NCI-H146 treated with DMSO at 0.1 percent for 48 hours (cell line): Measurements from ENCODE around the gene MLN.

Experiments
- DNase-seq: peaks from one replicate; lab custom pipeline; 2025; ENCODE audit not compliant: unreplicated experiment; lab: John Stamatoyannopoulos, UW

MLN gene

DNA sequence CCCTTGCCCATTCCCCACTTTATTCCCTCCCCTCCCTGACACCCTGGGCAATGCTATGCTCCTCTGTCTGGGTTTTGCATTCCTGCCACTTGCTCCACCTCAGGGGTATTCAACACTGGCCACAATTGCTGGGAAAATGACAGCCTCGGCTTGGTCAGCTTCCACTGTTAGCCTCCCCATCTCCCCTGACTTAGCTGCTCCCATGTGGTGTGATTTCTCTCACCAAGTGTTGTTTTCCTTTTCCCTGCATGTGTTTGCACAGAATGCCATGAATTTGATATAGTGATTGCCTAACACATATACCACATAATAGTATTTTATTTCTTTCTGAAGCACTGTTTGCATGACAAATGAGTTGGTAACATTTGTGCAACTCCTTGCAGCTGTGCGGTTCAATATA is 13.4 kb downstream of the MLN start:
- no peak for DNase-seq

DNA sequence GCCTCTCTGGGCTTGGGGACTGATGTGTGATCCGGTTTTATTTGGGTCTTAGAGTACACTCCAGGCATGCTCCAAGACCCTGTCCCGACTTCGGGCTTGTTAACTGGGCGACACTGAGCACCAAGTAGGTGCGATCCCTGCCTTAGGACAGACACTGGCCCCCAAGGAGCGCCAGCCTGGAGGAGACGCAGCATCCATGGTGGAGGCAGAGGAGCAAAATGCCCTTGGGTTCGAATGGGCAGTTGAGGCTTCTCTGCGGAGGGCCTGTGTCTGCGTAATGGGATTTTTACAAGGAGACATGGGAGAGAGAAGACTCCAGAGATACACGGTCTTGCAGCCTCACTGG is 14.3 kb downstream of the MLN start:
- no peak for DNase-seq

DNA sequence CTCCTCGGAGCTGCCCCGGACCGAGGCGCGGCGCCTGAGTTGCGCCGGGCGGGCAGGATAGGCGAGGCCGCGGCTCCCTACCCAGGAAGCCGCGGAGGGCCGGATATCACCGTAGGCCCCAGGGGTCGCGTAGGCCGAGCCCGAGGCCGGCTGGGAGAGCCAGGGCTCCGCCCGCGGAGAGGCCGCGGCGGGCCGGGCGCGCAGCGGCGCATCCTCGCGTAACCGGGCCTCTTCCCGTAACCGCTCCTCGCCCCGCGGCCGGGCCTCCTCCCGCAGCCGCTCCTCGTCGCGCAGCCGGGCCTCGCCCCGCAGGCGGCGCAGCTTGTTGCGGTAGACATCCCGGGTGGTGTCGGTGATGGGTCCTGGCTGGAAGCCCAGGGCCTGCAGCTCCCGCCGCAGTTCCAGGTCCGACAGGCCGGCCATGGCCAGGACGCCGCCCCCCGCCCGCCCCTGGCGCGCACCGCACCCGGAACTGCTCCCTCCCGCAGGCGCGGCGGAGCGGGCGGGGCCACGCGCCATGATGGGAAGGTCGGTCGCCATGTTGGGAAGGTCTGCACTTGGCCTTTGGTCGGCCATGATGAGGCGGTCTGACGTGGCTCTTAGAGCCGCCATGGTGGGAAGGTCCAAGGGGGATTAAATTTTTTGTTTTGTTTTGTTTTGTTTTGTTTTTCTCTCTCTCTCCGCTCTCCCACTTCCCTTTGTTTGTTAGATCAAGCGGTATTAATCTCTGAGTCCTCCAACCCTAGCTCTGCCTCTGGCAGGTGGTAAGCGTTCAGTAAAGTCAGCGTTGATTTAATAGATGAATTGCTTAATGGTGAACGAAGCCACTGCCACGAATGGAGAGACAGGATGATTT is 14.9 kb downstream of the MLN start, which contains the start of gene LEMD2:
Gene LEMD2 (minus strand): TSS at position 437 of the 856 bp plus-strand sequence. CDS start 14 bp downstream, at position 423.
- peak; percentile 82 for DNase-seq

DNA sequence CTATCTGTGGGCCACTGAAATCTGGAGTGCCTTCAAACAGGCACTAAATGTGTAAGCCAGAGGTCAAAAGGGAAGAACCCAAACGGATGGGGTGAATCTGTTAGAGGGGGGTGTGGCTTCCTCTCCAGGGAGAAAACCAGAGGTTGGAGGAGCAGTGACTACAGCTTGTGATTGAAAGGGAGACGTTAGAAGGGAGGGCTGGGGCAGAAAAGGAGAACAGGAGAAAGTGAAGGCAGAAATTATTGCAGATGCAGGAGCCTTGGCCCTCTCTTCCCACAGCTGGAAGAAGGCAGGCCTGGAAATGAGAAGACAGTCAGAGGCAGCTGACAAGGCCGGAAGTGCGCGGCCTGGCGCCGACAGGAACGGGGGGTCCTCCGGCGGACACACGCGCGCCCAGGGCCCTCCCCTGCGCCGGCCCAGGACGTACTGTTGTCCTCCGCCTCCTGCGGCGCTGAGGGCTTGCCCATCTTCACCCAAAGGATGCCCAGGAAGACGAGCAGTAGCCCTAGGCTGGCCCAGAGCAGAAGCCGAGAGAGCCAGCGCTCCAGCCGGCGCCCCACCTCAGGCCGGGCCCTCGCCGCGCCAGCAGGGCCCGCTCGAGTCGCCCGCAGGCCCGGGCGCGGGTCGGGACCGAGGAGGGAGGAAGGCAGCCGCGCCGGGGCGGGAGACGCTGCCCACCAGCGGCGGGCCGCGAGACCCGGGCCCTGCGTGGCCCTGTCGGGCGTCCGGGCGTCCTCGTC is 15.7 kb downstream of the MLN start:
- DNase-seq: no peak

DNA sequence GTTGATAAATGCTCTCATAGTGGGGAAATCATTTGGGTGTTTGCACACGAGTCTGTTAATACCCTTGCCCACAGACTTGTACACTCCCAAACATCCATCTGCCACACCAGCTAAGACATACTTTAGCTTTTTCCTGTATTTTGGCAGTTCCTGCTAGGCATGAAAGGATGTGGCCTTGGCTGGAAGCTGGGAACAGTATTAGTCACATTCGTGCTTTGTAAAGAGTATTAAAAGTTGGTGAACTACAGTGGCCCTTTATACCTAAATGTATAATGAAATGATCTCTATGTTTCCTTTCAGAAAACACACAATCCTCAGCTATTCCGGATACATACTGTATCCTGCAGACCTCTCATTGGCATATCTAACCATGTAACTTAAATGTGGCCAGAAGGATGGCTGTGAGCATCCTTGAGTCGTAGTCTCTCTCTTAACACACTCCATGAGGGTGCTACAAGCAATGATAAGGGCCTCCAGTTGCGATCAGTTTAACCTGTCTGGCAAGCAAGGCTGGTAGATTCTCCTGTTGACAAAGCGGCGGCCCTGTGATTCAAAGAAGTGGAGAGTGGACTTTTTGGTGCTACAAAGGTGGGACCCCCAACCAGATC is 16.4 kb downstream of the MLN start:
- DNase-seq: no peak

DNA sequence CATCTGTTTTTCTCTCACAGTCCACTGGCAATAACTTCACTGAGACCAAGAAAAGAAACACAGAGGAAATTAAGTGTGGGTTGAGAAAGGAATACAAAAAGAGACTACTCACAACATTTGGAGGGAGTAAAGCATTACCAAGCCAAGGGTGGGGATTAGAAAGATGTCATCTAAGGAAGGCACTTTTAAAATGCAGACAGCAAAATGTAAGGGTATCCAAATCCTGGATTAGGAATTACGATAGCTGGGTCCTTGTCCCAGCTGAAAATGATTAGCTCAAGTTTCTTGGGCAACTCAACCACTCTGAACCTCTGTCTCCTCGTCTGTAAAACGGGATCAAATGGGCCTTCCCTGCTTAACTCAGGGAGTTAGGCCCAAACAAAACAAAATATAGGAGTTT is 17.1 kb downstream of the MLN start:
- no peak for DNase-seq

DNA sequence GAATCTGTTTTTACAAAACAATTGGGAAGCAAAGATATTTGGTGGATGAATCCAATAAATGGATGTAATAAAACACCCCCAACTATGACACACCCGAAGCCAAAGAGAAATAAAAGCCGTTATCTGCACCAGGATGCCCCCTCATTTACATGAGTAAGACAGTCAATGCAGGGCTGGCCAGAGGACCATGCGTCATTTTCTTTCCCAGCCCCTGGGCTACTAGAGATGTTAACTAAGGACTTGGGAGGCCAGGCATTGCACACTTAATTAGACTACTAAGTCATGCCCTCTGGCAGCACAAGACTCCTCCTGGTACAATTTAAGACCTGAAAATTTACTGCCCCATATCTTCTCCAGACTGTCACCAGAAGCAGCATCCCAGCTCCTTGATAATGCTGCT is 18.0 kb downstream of the MLN start:
- no peak for DNase-seq

DNA sequence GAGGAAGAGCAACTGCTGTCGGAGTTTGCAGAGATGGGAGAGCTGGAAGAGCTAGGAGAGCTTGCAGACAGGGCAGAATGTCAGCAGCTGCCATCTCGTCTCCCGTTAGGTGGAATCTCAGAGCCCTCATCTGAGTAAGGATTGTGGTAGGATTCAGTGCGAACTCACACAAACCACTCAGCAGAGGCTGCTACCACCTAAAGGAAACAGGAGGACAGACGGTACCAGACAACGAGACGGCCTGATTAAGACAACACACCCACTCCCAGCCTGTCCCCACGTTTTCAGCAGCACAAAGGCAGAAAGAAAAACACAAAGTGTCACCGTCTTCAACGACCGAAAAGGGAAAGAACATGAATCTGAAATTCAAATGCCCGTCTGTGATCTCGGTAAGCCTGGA is 19.0 kb downstream of the MLN start:
- DNase-seq: no peak

DNA sequence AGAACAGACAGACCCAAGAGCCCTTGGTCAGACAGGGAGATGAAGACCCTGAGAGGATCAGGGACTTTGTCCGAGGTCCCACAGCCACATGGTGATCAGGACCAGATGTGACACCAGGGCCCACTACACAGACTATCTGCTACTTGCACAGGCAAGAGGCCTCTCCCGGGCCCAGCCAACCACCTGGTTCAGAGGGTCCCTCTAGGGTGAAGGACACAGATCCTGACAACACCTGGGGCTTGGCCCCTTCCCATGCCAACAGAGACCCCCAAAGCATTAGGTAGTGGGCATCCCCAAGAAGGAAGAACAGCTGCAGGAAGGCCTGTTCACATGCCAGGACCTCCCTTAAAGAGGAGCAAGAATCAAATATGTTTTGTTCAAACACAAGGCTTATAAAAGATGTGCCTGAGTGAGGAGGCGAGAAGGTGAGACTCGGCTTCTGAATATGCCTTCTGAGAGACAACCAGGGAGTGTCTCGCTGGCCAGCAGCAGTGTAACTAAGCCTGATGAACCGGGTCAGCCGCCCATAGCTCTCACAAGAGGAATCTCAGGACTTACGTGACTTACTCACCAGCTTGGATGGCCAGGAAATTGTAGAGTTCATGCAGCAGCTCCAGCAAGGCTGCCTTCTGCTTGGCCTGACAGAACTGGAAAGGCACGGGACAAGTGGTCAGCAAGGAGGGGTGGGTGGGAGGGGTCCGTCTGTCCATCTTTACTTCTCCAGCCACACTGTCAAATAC is 19.9 kb downstream of the MLN start:
- no peak for DNase-seq

DNA sequence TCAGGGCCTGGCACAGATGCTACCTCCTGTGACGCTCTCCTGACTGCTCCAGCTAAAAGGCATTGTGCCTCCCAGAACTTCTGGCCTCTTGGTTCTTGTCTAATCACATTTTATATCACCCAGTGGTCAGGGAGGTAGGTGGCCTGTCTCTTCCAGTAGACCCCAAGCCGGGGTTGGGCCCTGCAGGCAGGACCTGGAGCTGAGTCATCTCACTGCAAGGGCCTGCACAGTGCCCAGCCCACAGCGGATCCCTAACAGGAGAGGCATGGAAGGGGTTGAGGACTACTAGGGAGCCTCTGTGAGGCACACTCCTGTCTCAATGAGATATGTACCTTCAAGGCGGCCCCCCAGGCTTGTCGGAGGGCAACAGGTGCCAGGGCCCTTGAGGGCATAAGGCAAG is 21.2 kb downstream of the MLN start:
- DNase-seq: no peak

DNA sequence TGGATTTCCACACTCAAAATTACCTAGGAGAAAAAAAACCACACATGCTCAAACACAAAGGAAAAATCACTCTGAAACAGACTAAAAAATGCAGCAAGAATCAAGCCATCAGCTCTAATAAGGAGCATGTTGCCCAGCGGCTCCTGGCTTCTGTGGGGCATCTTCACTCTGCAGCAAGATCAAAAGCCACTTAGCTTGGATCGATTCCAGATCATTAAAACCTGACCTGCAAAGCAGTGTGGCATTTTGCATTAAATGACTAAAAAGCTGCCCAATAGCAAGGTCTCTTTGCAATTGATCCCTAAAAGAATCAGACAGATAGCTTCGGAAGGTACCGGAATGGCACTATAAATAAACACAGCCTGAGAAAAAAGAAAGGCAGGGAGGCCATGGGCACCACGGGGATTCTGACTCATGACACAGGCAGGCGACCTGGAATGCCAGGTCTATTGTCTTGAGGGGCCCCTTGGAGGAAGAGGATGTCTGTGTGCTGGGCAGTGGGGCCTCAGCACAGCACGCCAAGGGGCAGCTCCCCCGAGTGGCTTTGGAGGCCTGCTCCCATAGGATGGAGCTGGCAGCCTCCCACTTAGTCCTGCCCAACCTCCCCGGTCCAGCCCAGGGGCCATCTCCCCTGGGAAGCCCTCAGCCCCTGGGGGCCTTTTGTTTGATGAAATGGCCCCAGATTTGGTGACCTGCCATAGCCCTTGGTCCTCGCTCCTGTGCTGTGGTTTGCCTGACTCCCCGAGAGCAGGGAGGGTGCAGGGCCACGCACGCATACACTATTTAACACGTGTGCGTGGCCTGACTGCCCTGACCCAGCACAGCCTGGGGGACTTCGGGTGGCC is 22.4 kb downstream of the MLN start:
- no peak for DNase-seq

DNA sequence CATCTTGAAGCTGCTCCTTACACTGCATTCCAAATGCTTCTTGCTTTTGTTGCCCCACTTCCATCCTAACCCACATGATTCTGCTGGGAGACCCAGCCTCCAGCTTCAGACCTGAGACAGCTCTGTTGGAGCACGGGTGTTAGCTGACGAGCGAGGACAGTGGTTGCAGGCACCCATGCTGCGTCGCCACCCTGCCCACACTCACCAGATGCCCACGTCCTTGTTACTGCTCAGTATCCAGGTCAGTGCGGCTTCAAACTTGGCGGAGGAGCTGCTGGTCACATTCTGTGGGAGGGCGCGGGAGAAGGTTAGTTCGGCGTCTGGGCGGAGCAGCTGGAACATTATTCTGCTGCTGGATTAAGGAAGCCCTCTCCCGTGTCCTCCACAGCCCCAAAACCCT is 23.9 kb downstream of the MLN start:
- DNase-seq: no peak

DNA sequence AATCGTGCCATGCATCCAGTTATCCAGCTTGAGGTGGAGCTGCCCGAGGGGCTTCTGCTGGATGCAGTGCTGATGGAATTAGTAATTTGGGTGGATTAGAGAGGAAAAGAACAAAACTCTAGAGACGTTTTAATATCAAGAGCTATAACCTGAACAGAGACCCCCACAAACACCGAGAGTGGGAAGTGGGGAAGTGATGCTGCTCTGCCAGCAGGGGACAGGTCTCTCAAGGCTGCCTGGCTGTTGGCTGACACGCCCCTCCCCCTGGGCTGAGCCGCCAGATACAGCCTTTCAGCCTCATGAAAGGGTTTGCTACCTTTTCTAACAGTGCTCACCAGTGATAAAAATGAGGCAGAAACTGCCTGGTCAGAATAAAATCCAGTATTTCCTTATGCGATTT is 24.5 kb downstream of the MLN start:
- no peak for DNase-seq

DNA sequence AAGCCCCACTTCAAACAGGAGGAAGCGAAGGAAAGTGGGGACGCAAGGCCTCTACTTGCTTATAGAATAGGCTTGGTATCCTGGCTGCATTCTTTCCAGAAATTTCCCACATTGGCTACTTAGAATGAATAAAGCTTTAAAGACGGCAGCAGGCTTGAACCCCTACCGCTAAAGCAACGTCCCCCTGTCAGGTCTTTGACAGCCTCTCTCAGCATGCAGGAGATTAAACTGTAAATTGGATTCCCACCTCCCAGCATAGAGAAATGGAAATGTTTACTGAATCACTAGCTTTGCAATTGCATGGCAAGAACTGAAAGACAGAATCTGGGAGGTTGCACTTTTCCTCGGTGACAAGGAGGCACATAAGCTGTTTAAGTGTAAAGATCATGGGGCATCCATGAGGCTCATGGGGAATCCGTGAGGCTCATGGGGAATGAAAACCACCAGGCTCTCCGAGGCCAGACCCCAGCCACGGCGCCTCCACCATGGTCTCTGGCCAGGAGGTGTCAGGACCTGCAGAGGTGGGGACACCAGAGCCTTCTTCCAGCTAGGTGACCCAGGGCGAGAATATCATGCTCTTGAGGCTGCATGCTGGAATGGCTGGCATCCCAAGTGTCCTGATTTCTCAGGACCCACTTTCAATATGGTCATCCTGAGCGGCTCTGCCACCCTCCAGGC is 25.2 kb downstream of the MLN start:
- DNase-seq: no peak

DNA sequence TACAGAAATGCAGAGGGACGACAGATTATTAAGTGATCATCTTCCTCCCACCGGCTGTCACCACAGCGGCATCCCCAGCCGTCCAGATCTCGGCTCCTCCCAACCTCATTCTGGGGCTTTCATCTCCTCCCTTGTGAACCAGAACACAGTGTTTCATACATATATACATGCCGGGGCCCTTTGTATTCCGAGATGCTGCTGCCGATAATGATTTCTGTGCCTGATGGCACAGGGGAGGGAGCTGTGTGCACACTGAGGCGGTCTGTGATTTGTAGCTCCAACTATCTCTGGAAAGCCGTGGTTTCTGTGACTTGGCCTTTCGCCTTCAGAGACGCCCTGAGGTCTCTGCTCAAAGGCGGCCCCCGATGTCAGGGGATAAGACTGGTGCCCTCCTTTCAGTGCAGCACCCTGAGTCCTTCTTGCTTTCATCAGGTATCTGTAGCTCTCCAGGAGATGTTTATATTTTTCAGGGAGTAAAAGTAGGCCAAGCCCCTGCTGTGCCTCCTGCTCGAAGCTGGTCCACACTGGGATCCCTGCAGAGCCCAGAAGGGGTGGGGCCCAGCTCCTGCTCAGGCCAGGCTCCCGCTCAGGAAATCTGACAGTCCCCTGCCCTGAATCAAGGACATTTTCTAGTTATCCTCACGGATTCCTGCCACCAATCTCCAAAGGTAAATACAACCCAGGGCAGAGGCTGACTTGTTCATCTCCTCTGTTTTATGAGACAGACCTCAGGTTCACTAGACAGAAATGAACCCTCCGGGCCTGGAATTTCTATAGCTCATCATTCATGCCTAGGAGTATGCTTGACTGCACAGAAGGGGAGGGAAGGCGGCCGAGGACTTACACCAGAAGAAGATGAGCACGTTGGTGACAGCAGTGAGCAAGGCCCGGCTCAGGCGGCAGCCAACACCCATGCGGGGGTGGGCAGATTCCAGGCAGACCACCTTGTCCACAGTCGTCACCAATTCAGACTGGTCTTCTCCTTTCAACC is 26.1 kb downstream of the MLN start:
- no peak for DNase-seq

DNA sequence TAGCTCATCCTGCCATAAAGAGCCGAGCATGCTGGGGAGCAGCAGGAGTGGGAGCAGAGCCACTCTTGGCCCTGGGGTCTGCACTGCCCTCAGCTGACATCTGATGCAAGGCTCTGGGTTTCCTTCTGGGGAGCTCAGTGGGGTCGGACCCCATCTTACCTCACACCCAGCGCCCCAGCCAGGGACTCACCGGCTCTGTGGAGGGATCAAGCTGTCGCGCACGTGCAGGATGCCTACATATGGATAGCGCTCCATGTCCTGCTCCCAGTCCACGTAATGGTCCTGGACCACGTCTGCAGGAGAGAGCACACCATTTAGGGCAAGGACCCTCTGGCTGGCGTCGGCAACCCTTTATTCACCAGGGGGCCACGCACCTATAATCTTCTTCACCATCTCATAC is 27.0 kb downstream of the MLN start:
- DNase-seq: no peak

DNA sequence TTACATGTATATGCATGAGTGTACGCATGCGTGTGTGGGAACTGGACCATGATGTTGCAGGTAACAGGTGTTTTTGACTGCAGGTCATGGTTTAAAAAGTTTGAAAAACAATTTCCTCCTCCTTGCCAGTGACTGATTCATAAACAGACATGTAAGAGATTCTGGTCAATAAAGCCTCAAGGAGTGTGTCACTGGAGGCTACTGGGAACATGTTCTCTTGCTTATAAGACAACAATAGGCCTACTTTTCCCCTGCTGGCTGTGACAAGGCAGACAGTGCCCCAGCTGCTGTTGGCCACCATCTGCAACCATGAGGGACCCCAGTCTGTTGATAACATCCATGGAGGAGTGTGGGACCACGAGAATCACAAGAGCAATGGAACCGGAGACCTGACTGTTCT is 27.6 kb downstream of the MLN start:
- DNase-seq: no peak

DNA sequence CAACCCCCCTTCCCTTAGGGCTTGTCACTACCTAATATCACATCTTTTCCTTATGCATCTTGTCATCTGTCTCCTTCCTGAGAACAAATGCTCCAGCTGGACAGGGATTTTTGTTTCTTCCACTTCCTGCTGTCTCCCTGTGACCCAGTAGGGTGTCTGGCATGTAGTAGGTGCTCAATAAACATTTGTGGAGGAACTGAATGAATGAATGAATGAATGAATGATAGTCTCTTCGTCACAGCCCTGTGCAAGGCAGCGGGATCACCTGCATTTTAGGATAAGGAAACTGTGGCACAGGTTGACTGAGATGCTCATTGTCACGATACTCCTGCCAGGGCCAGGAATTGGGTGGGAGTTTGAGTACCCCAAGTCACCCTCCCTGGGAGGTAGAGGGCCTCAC is 29.0 kb downstream of the MLN start:
- no peak for DNase-seq
